ENCODE data around the gene CWC27. TPM values are rescaled to one million over a fixed set of nuclear protein-coding genes. Genes with fewer than 3 reads are reported as not detected.
A peak's percentile ranks its signal among the peaks of the same experiment; 100 is the strongest.
"Not testable (repeated sequence)": the region's sequence is repeated elsewhere in the genome, so short reads cannot be mapped to it uniquely, and the experiment has no call there.

Gene CWC27
- total RNA-seq, 4 donors from 2014 or later, result 13.0 to 22.9 (median 19.9) TPM

GRCh38 chr5:64806537-64806936 lies 37.8 kb downstream of the CWC27 start:
- Histone ChIP-seq H3K27me3 (no peaks in the 10 kb centered on the region), H3K36me3 (peaks cover 0 to 41% of the 10 kb centered on the region in 2 donors), H3K4me3 (no peak overlapping the region), H3K4me1 (no peaks in the 10 kb centered on the region), H3K9me3 (no peaks in the 10 kb centered on the region), H3K27ac (no peak overlapping the region)
- ATAC-seq, result no peak
- no peak for TF ChIP-seq POLR2A (IDR thresholded peaks at IDR 0.05)
- no peak for TF ChIP-seq POLR2AphosphoS5 (IDR thresholded peaks at IDR 0.05)
- no peak for TF ChIP-seq EP300 (IDR thresholded peaks at IDR 0.05)
- TF ChIP-seq CTCF (IDR thresholded peaks at IDR 0.05), result no peak
- WGBS, 2 donors (ENCODE audit: low coverage in 1 of 2), result 58 to 70% methylated on average over 2 of the region's 2 CpGs

- Histone ChIP-seq H3K27ac (peak overlapping the region in 2 of 4 donors; percentile 4 to 8), H3K4me1 (peaks cover 0 to 5% (median 0%) of the 10 kb centered on the region in 3 donors), H3K27me3 (no peaks in the 10 kb centered on the region), H3K36me3 (peaks cover 0 to 32% of the 10 kb centered on the region in 2 donors), H3K9me3 (no peaks in the 10 kb centered on the region), H3K4me3 (no peak overlapping the region)
- no peak for TF ChIP-seq POLR2AphosphoS5 (IDR thresholded peaks at IDR 0.05)
- TF ChIP-seq POLR2A (IDR thresholded peaks at IDR 0.05), result no peak
- TF ChIP-seq CTCF (IDR thresholded peaks at IDR 0.05), result no peak
- TF ChIP-seq EP300 (IDR thresholded peaks at IDR 0.05), result no peak
- 64 to 72% methylated on average over 5 of the region's 5 CpGs for WGBS, 2 donors (ENCODE audit: low coverage in 1 of 2)
- ATAC-seq, result no peak
Measured at GRCh38 chr5:64807520-64807919, 38.8 kb downstream of the CWC27 start.

GRCh38 chr5:64811050-64811640 lies 42.4 kb downstream of the CWC27 start:
- H3K27ac ChIP-seq, result no peak overlapping the region
- peaks cover 0 to 9% of the 10 kb centered on the region in 2 donors for H3K36me3 ChIP-seq
- H3K4me1 ChIP-seq, result peaks cover 0 to 18% (median 4%) of the 10 kb centered on the region in 3 donors
- ATAC-seq, result no peak
- H3K27me3 ChIP-seq, result no peaks in the 10 kb centered on the region
- no peak overlapping the region for H3K4me3 ChIP-seq
- no peaks in the 10 kb centered on the region for H3K9me3 ChIP-seq
- 86 to 94% methylated on average over 1 of the region's 1 CpG for WGBS, 2 donors (ENCODE audit: low coverage in 1 of 2)
- TF ChIP-seq CTCF (IDR thresholded peaks at IDR 0.05) (peak; percentile 47 to 75 (median 66)), POLR2A (IDR thresholded peaks at IDR 0.05) (no peak), EP300 (IDR thresholded peaks at IDR 0.05) (no peak), POLR2AphosphoS5 (IDR thresholded peaks at IDR 0.05) (no peak)

- 72 to 100% methylated on average over 2 of the region's 2 CpGs for WGBS, 2 donors (ENCODE audit: low coverage in 1 of 2)
- Histone ChIP-seq H3K4me1 (peaks cover 0 to 26% (median 4%) of the 10 kb centered on the region in 3 donors), H3K27ac (no peak overlapping the region), H3K27me3 (no peaks in the 10 kb centered on the region), H3K36me3 (peaks cover 0 to 9% of the 10 kb centered on the region in 2 donors), H3K9me3 (no peaks in the 10 kb centered on the region), H3K4me3 (no peak overlapping the region)
- TF ChIP-seq POLR2A (IDR thresholded peaks at IDR 0.05) (no peak), CTCF (IDR thresholded peaks at IDR 0.05) (no peak), EP300 (IDR thresholded peaks at IDR 0.05) (no peak), POLR2AphosphoS5 (IDR thresholded peaks at IDR 0.05) (no peak)
- no peak for ATAC-seq
Measured at GRCh38 chr5:64814073-64814472, 45.3 kb downstream of the CWC27 start.

- 46 to 60% methylated on average over 3 of the region's 3 CpGs for WGBS, 2 donors (ENCODE audit: low coverage in 1 of 2)
- H3K27ac ChIP-seq, result no peak overlapping the region
- H3K4me3 ChIP-seq, result no peak overlapping the region
- H3K9me3 ChIP-seq, result no peaks in the 10 kb centered on the region
- H3K4me1 ChIP-seq, result peaks cover 0 to 14% (median 0%) of the 10 kb centered on the region in 3 donors
- ATAC-seq, result no peak
- no peaks in the 10 kb centered on the region for H3K27me3 ChIP-seq
- H3K36me3 ChIP-seq, result no peaks in the 10 kb centered on the region
- TF ChIP-seq POLR2AphosphoS5 (IDR thresholded peaks at IDR 0.05) (no peak), CTCF (IDR thresholded peaks at IDR 0.05) (no peak), POLR2A (IDR thresholded peaks at IDR 0.05) (no peak), EP300 (IDR thresholded peaks at IDR 0.05) (no peak)
Measured at GRCh38 chr5:64818245-64818644, 49.5 kb downstream of the CWC27 start.

GRCh38 chr5:64819345-64819744 lies 50.6 kb downstream of the CWC27 start:
- ATAC-seq, H3K4me1 ChIP-seq, H3K9me3 ChIP-seq, H3K27me3 ChIP-seq, H3K4me3 ChIP-seq, H3K36me3 ChIP-seq, H3K27ac ChIP-seq: not testable (repeated sequence)
- 69 to 94% methylated on average over 4 of the region's 4 CpGs for WGBS, 2 donors (ENCODE audit: low coverage in 1 of 2)

All from gastroesophageal sphincter (tissue), 4 donors.